B cell (primary cell): ENCODE results near the gene ERICH6. TPM values are rescaled to one million over a fixed set of nuclear protein-coding genes. Genes with fewer than 3 reads are reported as not detected.
"Not testable (repeated sequence)": the region's sequence is repeated elsewhere in the genome, so short reads cannot be mapped to it uniquely, and the experiment has no call there.

Source experiments
- ATAC-seq: fragments of 200-7000 bp; cut with Tn5 transposase; one replicate; pipeline ENCODE4 v1.10.0; 2021; ENCODE audit warnings: low read depth, mild to moderate bottlenecking, moderate number of reproducible peaks, moderate library complexity
- CTCF ChIA-PET: fragments of 350-600 bp; sonication (Branson Sonifier 250); formaldehyde crosslinking; loops from one replicate; lab custom pipeline; 2021; ENCODE audit warnings: antibody characterized with exemption, inconsistent platforms; lab: Charles Lee
- POLR2A ChIA-PET: fragments of 350-600 bp; sonication (Branson Sonifier 250); formaldehyde crosslinking; loops from one replicate; lab custom pipeline; 2021; ENCODE audit warnings: antibody characterized with exemption; lab: Charles Lee
- DNase-seq: peaks from one replicate; pipeline ENCODE4 v3.0.0; 2013
- H2AFZ ChIP-seq: 2 replicates; pipeline ENCODE4 v1.6.1; 2012; ENCODE audit warnings: mild to moderate bottlenecking, low read depth, low read length; ENCODE audit not compliant: insufficient read depth, poor library complexity, severe bottlenecking
- H3K27ac ChIP-seq, 2 donors: 1 replicate in 1 of 2; 2 replicates in 1 of 2; pipeline ENCODE4 v1.5.1; 2012 to 2013; ENCODE audit warnings: low read length in 2 of 2, mild to moderate bottlenecking in 2 of 2, moderate library complexity in 1 of 2
- H3K27me3 ChIP-seq, 4 experiments: fragments of 200-600 bp in 1 of 4; sonication (generic) in 1 of 4; replicated peaks in 1 of 4; 1 replicate in 2 of 4; 2 replicates in 2 of 4; pipeline versions ENCODE4 v1.6.1 to v1.7.0; 2013 to 2016; ENCODE audit warnings: low read length in 3 of 4, mild to moderate bottlenecking in 2 of 4, mixed read lengths in 1 of 4, moderate library complexity in 1 of 4; ENCODE audit not compliant: insufficient read depth in 4 of 4, control insufficient read depth in 3 of 4; ENCODE audit errors: control extremely low read depth in 1 of 4
- H3K36me3 ChIP-seq, 2 experiments: replicated peaks in 1 of 2; 1 replicate in 1 of 2; 2 replicates in 1 of 2; pipeline versions ENCODE4 v1.6.1 to v1.7.1; 2013; ENCODE audit warnings: low read length in 1 of 2; ENCODE audit not compliant: insufficient read depth in 2 of 2, control insufficient read depth in 1 of 2; ENCODE audit errors: control extremely low read depth in 1 of 2, extremely low read depth in 1 of 2
- H3K4me1 ChIP-seq, 2 donors: fragments of 200-600 bp in 1 of 2; sonication (generic) in 1 of 2; 1 replicate in 1 of 2; 2 replicates in 1 of 2; pipeline versions ENCODE4 v1.5.1 to v1.6.1; 2013 to 2017; ENCODE audit warnings: low read length in 2 of 2; ENCODE audit not compliant: control insufficient read depth in 2 of 2, insufficient read depth in 2 of 2
- H3K4me2 ChIP-seq: replicated peaks from 2 replicates; pipeline ENCODE3; 2012; ENCODE audit warnings: mild to moderate bottlenecking, low read depth, low read length; ENCODE audit not compliant: poor library complexity, severe bottlenecking
- H3K4me3 ChIP-seq, 5 experiments: fragments of 200-600 bp in 1 of 5; sonication (generic) in 1 of 5; 1 replicate in 3 of 5; 2 replicates in 2 of 5; pipeline versions ENCODE4 v1.5.1 to v1.7.0; 2011 to 2016; ENCODE audit warnings: low read length in 4 of 5, mild to moderate bottlenecking in 4 of 5, low read depth in 2 of 5, control low read depth in 1 of 5, moderate library complexity in 1 of 5; ENCODE audit not compliant: insufficient read depth in 1 of 5; ENCODE audit errors: control extremely low read depth in 1 of 5, extremely low read depth in 1 of 5
- H3K79me2 ChIP-seq: fragments of 200-600 bp; sonication (generic); one replicate; pipeline ENCODE4 v1.6.0; 2016; ENCODE audit warnings: low read length; ENCODE audit not compliant: control insufficient read depth, insufficient read depth
- H3K9ac ChIP-seq: fragments of 200-600 bp; sonication (generic); 2 replicates; pipeline ENCODE4 v1.6.1; 2017; ENCODE audit warnings: mild to moderate bottlenecking, low read length, moderate library complexity
- H3K9me3 ChIP-seq, 3 donors: one replicate each; pipeline versions ENCODE4 v1.6.1 to v1.7.1; 2013; ENCODE audit warnings: low read length in 2 of 3; ENCODE audit not compliant: control insufficient read depth in 2 of 3, insufficient read depth in 1 of 3; ENCODE audit errors: control extremely low read depth in 1 of 3
- H4K20me1 ChIP-seq: 2 replicates; pipeline ENCODE4 v1.6.0; 2012; ENCODE audit warnings: mild to moderate bottlenecking, low read length; ENCODE audit not compliant: insufficient read depth, control insufficient read depth, poor library complexity, severe bottlenecking
- H3K27ac Mint-ChIP-seq: one replicate; pipeline ENCODE4 v1.8.0; 2021; ENCODE audit warnings: mixed read lengths
- H3K27me3 Mint-ChIP-seq: one replicate; pipeline ENCODE4 v1.8.0; 2021; ENCODE audit warnings: mixed read lengths
- H3K4me1 Mint-ChIP-seq: one replicate; pipeline ENCODE4 v1.8.0; 2021; ENCODE audit warnings: mixed read lengths
- H3K4me3 Mint-ChIP-seq: one replicate; pipeline ENCODE4 v1.8.0; 2021; ENCODE audit warnings: mixed read lengths
- H3K9me3 Mint-ChIP-seq: one replicate; pipeline ENCODE4 v1.8.0; 2022; ENCODE audit warnings: mixed read lengths; ENCODE audit not compliant: insufficient read depth
- EZH2 ChIP-seq: IDR thresholded peaks from 2 replicates; pipeline ENCODE4 v1.6.1; 2012; ENCODE audit warnings: borderline replicate concordance, low read depth, mild to moderate bottlenecking, moderate library complexity, low read length; ENCODE audit not compliant: insufficient read depth, poor library complexity, severe bottlenecking
- WGBS: methylation state at CpG from one replicate; pipeline ENCODE4 v1.1.5; 2013; ENCODE audit warnings: missing lambda C conversion rate; ENCODE audit not compliant: insufficient coverage; 5-methylcytosine and 5-hydroxymethylcytosine counted together
- intact Hi-C: fragments of 100-400 bp; cut with micrococcal nuclease; formaldehyde crosslinking; loops from one replicate; pipeline ENCODE4 v1.10.0; 2022
- polyA plus RNA-seq: library from polyadenylated mRNA; depleted of rRNA; stranded (reverse); fragments of >200 nt; gene quantifications from 2 replicates; pipeline ENCODE4 v1.2.3, GENCODE V29; 2012
- total RNA-seq, 2 donors: library from RNA; stranded (reverse); fragments of 120-200 nt in 1 of 2; gene quantifications; 1 replicate in 1 of 2; 2 replicates in 1 of 2; pipeline versions ENCODE4 v1.2.3 to v1.2.4, GENCODE V29; 2013 to 2022
- TF ChIP-seq, protein P1 (sequence below): fragments of 200-600 bp; IDR thresholded peaks from one replicate; pipeline ENCODE4 v1.8.0; 2022; ENCODE audit warnings: antibody characterized with exemption, mild to moderate bottlenecking

ERICH6 gene
- total and polyA plus RNA-seq, 2 donors (not counting 1 experiment from before 2014, with no cell fraction given) = 0.44 TPM; not detected in 1

DNA sequence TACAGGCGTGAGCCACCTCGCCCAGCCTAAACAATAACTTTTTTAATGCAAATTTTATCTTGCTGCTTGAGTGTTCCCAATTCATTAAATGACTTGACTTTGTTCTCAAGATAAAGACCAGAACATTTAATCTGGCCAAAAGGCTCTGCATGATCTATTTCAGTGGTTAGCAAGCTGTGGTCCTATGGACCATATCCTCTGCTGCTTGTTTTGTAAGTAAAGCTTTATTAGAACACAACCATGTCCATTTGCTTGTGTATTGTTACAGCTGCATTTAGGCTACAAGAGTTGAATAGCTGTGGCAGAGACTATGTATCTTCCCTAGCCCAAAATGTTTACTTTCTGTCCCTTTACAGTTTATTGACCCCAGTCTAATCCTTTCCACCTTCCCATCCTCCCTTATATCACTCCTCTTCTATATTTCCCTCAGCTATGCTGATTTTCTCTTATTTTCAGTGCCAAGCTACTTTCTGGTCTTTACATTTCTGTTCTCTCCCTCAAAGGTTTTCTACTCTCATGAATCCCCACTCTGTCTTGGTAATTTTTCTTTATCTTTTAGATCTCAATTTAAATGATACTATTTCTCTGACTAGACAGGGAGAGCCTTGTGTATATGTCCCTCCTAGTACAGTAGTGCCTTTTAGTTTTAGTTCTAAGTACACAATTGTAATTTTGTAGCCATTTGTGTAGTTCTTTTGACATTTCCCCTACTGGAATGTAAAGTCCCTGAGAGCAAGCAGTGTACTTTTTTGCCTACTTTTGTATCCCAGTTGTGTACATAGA is 77.4 kb downstream of the ERICH6 start:
- WGBS = no CpG with 5 or more reads among the region's 2 CpGs
- peaks cover 16% of the 10 kb centered on the region for H4K20me1 ChIP-seq
- POLR2A ChIA-PET = no interaction called here
- peaks cover 6% of the 10 kb centered on the region for H3K4me1 Mint-ChIP-seq
- H3K4me2 ChIP-seq = no peak overlapping the region
- H3K27ac ChIP-seq = no peak overlapping the region
- intact Hi-C loops = no loop called here
- CTCF ChIA-PET = no interaction called here
- peaks cover 8 to 52% of the 10 kb centered on the region in 2 experiments for H3K36me3 ChIP-seq
- DNase-seq (no peak), ATAC-seq (no peak)
- H3K9me3 ChIP-seq = no peaks in the 10 kb centered on the region
- H3K9ac ChIP-seq = no peak overlapping the region
- H3K27me3 ChIP-seq = no peaks in the 10 kb centered on the region
- H3K27me3 Mint-ChIP-seq = no peaks in the 10 kb centered on the region
- H3K4me1 ChIP-seq = no peaks in the 10 kb centered on the region
- H3K4me3 ChIP-seq = no peak overlapping the region
- no peak overlapping the region for H3K4me3 Mint-ChIP-seq
- no peak overlapping the region for H3K27ac Mint-ChIP-seq
- no peaks in the 10 kb centered on the region for H3K9me3 Mint-ChIP-seq
- H3K79me2 ChIP-seq = peaks cover 8% of the 10 kb centered on the region
- TF ChIP-seq, protein P1, sequence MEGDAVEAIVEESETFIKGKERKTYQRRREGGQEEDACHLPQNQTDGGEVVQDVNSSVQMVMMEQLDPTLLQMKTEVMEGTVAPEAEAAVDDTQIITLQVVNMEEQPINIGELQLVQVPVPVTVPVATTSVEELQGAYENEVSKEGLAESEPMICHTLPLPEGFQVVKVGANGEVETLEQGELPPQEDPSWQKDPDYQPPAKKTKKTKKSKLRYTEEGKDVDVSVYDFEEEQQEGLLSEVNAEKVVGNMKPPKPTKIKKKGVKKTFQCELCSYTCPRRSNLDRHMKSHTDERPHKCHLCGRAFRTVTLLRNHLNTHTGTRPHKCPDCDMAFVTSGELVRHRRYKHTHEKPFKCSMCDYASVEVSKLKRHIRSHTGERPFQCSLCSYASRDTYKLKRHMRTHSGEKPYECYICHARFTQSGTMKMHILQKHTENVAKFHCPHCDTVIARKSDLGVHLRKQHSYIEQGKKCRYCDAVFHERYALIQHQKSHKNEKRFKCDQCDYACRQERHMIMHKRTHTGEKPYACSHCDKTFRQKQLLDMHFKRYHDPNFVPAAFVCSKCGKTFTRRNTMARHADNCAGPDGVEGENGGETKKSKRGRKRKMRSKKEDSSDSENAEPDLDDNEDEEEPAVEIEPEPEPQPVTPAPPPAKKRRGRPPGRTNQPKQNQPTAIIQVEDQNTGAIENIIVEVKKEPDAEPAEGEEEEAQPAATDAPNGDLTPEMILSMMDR = no peak
- no peak for TF ChIP-seq EZH2
- no peak overlapping the region for H2AFZ ChIP-seq

DNA sequence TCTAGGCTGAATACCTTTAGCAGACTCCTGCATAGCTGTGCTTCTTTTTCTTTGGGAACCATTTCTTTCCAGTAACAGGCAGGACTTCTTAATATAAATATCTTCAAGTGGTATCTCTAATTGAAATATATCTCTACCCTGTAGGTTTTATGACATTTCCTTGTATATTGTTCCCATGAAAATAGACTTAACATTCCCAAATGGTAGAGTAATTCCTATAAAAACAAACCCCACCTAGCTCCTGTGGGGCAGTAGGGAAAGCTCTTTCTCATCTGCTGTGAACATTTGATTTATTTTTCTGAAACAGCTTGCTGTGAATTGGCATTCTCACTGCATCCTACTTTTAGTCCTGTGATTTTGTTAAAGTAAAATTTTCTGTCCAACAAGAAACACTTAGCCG is 79.8 kb downstream of the ERICH6 start:
- ChIA-PET CTCF (no interaction called here), POLR2A (no interaction called here)
- no CpG with 5 or more reads among the region's 1 CpG for WGBS
- Histone ChIP-seq H3K9ac (no peak overlapping the region), H3K4me3 (no peak overlapping the region), H3K79me2 (peaks cover 31% of the 10 kb centered on the region), H2AFZ (no peak overlapping the region), H3K4me2 (no peak overlapping the region), H3K27ac (no peak overlapping the region), H3K4me1 (no peaks in the 10 kb centered on the region), H3K27me3 (no peaks in the 10 kb centered on the region), H4K20me1 (peaks cover 38% of the 10 kb centered on the region), H3K9me3 (no peaks in the 10 kb centered on the region), H3K36me3 (peaks cover 8 to 44% of the 10 kb centered on the region in 2 experiments)
- no peak overlapping the region for H3K27ac Mint-ChIP-seq
- H3K4me1 Mint-ChIP-seq = peaks cover 23% of the 10 kb centered on the region
- intact Hi-C loops = no loop called here
- TF ChIP-seq, protein P1 = no peak
- TF ChIP-seq EZH2 = no peak
- DNase-seq = no peak
- H3K4me3 Mint-ChIP-seq = no peak overlapping the region
- no peaks in the 10 kb centered on the region for H3K9me3 Mint-ChIP-seq
- ATAC-seq = no peak
- H3K27me3 Mint-ChIP-seq = no peaks in the 10 kb centered on the region

DNA sequence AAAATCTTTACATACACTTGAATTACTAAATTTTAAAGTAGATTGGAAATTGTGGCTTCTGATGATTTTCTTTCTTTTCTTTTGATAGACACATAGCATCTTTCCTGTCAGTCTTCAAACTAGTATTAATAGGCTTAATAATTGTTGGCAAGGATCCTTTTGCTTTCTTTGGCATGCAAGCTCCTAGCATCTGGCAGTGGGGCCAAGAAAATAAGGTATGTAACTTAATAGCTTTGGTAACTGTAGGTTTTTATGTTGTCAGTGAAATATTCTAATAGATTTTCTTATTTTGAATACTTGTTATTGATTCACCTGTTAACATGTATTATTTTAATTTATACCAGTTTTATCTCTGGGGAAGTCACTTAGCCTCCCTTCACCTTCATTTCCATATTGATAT is 80.8 kb downstream of the ERICH6 start:
- H2AFZ ChIP-seq, H3K9me3 ChIP-seq, CTCF ChIA-PET, H3K4me2 ChIP-seq, H3K27ac ChIP-seq, H3K4me3 Mint-ChIP-seq, ATAC-seq, POLR2A ChIA-PET, H3K27me3 ChIP-seq, H3K27me3 Mint-ChIP-seq, H3K4me3 ChIP-seq, H3K27ac Mint-ChIP-seq, H3K4me1 ChIP-seq, intact Hi-C loops, H3K9ac ChIP-seq, H3K9me3 Mint-ChIP-seq, DNase-seq: not testable (repeated sequence)
- H3K4me1 Mint-ChIP-seq = peaks cover 31% of the 10 kb centered on the region
- H3K79me2 ChIP-seq = peaks cover 41% of the 10 kb centered on the region
- peaks cover 47% of the 10 kb centered on the region for H4K20me1 ChIP-seq
- peaks cover 8 to 43% of the 10 kb centered on the region in 2 experiments for H3K36me3 ChIP-seq
